Astrocyte of the cerebellum (primary cell): ENCODE data around the gene GTPBP8.
"Not testable (repeated sequence)": the region's sequence is repeated elsewhere in the genome, so short reads cannot be mapped to it uniquely, and the experiment has no call there.

ENCODE experiments used
- DNase-seq: peaks from one replicate; pipeline ENCODE4 v3.0.0-alpha.2; 2011; ENCODE audit warnings: low read depth
- H3K4me3 ChIP-seq: 2 replicates; pipeline ENCODE4 v1.5.1; 2011; ENCODE audit warnings: mild to moderate bottlenecking, low read depth, low read length, moderate library complexity
- in situ Hi-C: cut with HindIII; loops from 2 replicates; pipeline ENCODE4 v1.10.0; 2017; ENCODE audit warnings: low sequenced_read_pairs
- TF ChIP-seq, protein P1 (sequence below): IDR thresholded peaks from 2 replicates; pipeline ENCODE4 v1.5.1; 2012; ENCODE audit warnings: low read length, low read depth, moderate library complexity, mild to moderate bottlenecking; ENCODE audit errors: missing control alignments

Gene GTPBP8

DNA sequence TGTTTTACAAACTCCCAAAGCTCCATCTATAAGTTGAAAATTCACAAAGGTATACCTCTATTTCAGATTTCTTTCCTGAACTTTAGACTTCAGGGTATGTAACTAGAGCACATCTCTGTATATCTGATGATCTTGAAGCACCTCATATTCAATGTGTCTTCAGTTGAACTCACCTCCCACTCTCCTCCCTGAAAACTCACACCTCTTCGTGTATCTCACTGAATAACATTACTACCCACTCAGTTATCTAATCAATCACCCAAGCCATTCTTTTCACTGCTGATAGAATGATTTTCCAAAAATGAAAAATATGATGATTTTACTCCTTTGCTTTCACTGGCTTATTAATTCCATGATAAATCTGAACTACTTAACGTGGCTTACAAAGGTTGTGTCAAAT lies 52.9 kb downstream of the GTPBP8 start:
- TF ChIP-seq, protein P1, sequence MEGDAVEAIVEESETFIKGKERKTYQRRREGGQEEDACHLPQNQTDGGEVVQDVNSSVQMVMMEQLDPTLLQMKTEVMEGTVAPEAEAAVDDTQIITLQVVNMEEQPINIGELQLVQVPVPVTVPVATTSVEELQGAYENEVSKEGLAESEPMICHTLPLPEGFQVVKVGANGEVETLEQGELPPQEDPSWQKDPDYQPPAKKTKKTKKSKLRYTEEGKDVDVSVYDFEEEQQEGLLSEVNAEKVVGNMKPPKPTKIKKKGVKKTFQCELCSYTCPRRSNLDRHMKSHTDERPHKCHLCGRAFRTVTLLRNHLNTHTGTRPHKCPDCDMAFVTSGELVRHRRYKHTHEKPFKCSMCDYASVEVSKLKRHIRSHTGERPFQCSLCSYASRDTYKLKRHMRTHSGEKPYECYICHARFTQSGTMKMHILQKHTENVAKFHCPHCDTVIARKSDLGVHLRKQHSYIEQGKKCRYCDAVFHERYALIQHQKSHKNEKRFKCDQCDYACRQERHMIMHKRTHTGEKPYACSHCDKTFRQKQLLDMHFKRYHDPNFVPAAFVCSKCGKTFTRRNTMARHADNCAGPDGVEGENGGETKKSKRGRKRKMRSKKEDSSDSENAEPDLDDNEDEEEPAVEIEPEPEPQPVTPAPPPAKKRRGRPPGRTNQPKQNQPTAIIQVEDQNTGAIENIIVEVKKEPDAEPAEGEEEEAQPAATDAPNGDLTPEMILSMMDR: no peak

DNA sequence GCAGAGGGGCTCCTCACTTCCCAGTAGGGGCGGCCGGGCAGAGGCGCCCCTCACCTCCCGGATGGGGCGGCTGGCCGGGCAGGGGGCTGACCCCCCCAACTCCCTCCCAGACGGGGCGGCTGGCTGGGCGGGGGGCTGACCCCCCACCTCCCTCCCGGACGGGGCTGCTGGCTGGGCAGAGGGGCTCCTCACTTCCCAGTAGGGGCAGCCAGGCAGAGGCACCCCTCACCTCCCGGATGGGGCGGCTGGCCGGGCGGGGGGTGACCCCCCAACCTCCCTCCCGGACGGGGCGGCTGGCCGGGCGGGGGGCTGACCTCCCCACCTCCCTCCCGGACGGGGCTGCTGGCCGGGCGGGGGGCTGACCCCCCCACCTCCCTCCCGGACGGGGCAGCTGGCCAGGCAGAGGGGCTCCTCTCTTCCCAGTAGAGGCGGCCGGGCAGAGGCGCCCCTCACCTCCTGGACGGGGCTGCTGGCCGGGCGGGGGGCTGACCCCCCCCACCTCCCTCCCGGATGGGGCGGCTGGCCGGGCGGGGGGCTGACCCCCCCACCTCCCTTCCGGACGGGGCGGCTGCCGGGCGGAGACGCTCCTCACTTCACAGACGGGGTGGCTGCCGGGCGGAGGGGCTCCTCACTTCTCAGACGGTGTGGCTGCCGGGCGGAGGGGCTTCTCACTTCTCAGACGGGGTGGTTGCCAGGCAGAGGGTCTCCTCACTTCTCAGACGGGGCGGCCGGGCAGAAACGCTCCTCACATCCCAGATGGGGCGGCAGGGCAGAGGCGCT lies 55.6 kb downstream of the GTPBP8 start:
- H3K4me3 ChIP-seq, DNase-seq, in situ Hi-C loops: not testable (repeated sequence)

More for the DNA sequence above, 52.9 kb downstream of the GTPBP8 start:
- no peak overlapping the region for H3K4me3 ChIP-seq
- DNase-seq: no peak
- in situ Hi-C loops: no loop called here

DNA sequence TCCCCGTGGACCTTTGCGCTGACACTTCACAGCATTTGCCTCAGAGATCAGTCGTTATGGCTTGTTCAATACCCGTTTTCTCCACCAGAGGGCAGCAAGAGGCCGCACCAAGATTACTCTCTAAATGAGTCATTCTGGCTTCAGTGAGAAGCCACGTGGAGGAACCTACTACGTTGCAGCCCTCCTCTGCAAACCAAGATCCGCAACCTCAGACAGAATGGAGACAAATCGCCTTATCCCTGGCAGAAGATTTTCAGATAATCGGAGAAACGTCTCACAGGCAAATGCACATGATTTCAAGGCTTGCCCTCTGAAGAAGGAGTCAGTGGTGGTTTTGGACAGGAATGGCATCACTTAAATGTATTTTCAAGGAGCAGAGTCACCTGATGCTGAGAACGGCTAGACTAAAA lies 60.5 kb downstream of the GTPBP8 start:
- TF ChIP-seq, protein P1: peak; percentile 85
- no peak overlapping the region for H3K4me3 ChIP-seq
- peak; percentile 65 for DNase-seq
- in situ Hi-C loops: loop anchor here (5.0 kb wide), 1 partner anchor 236 kb away; no protein-coding TSS in a partner anchor
